ENCODE data around the gene CACNA2D1.

Gene CACNA2D1

DNA sequence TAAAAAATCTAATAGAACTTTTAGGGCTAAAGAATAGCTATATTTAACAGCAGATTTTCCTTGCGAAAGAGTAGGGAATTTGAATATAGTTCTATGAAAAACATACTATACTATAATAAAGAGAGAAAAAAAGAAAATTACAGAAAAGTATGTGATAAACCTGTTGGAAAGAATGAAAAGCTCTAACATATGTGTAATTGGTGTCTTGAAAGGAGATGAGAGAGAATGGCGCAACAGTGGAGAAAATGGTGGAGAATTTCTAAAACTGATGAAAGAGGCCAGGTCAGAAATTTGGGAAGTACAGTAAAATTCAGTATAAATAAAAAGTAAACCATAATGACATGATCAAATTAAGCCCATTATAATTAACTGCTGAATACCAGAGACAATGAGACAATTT lies 20.8 kb upstream of the CACNA2D1 start:
- Histone ChIP-seq H2BK12ac (ENCODE audit: low read length in 2 of 2) (no peak overlapping the region), H2AK5ac (ENCODE audit: low read length, severe bottlenecking) (no peak overlapping the region), H3K27ac (ENCODE audit: low read length, poor library complexity, severe bottlenecking) (no peak overlapping the region), H3K18ac (ENCODE audit: low read depth in 1 of 2, low read length in 2 of 2) (no peak overlapping the region), H3K9me3 (ENCODE audit: control insufficient read depth, low read length) (no peaks in the 10 kb centered on the region), H3K4me3 (ENCODE audit: insufficient read depth in 1 of 2, low read depth in 1 of 2, low read length in 2 of 2) (no peak overlapping the region), H4K91ac (ENCODE audit: low read length) (no peak overlapping the region), H3K4me2 (ENCODE audit: low read length, poor library complexity, severe bottlenecking) (no peak overlapping the region), H4K8ac (ENCODE audit: low read length) (no peak overlapping the region), H2BK15ac (ENCODE audit: low read depth, poor library complexity, severe bottlenecking) (no peak overlapping the region), H2AFZ (ENCODE audit: low read depth, low read length) (no peak overlapping the region), H2BK5ac (ENCODE audit: low read depth, low read length, poor library complexity, severe bottlenecking) (no peak overlapping the region), H3K9ac (ENCODE audit: low read length) (no peak overlapping the region), H3K36me3 (ENCODE audit: control insufficient read depth in 1 of 2, insufficient read depth in 2 of 2, low read depth in 1 of 2, low read length in 2 of 2) (no peaks in the 10 kb centered on the region), H2BK120ac (ENCODE audit: low read depth, low read length) (no peak overlapping the region), H3K79me1 (replicated peaks; ENCODE audit: low read length, poor library complexity, severe bottlenecking) (no peaks in the 10 kb centered on the region), H3K23ac (ENCODE audit: low read length in 2 of 2) (no peak overlapping the region), H3K4ac (ENCODE audit: low read depth in 1 of 2, low read length in 2 of 2) (no peak overlapping the region), H3K27me3 (ENCODE audit: control insufficient read depth in 1 of 2, insufficient read depth in 1 of 2, low read length in 2 of 2) (no peaks in the 10 kb centered on the region), H3K14ac (ENCODE audit: low read length in 2 of 2) (no peak overlapping the region), H3K4me1 (ENCODE audit: control insufficient read depth, insufficient read depth, low read depth, low read length) (no peaks in the 10 kb centered on the region)
- WGBS, result 91% methylated on average over 1 of the region's 2 CpGs
- no peak for DNase-seq

DNA sequence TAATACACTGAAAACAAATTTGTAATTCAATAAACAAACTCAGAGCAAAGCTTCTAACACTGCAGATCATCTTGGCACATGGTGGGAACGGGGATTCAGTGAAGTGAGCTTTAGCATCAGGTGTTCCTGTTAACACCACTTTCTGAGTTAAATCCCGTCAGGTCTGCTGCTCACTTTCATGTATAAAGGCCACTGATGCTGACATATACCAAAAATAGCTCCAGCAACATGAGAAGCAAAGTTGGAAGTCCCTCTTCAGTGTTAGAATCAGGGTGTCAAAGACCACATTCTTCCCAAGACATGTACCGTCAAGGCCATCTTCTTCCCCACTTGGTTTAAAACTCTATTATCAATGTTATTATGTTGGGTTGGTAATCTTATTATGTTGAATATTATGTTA lies 11.7 kb upstream of the CACNA2D1 start:
- Histone ChIP-seq H3K27ac (ENCODE audit: low read length, poor library complexity, severe bottlenecking) (no peak overlapping the region), H2BK120ac (ENCODE audit: low read depth, low read length) (no peak overlapping the region), H4K91ac (ENCODE audit: low read length) (no peak overlapping the region), H3K9ac (ENCODE audit: low read length) (no peak overlapping the region), H2AK5ac (ENCODE audit: low read length, severe bottlenecking) (no peak overlapping the region), H3K4me2 (ENCODE audit: low read length, poor library complexity, severe bottlenecking) (no peak overlapping the region), H3K18ac (ENCODE audit: low read depth in 1 of 2, low read length in 2 of 2) (no peak overlapping the region), H4K8ac (ENCODE audit: low read length) (no peak overlapping the region), H3K4me3 (ENCODE audit: insufficient read depth in 1 of 2, low read depth in 1 of 2, low read length in 2 of 2) (no peak overlapping the region), H3K79me1 (replicated peaks; ENCODE audit: low read length, poor library complexity, severe bottlenecking) (no peaks in the 10 kb centered on the region), H3K4ac (ENCODE audit: low read depth in 1 of 2, low read length in 2 of 2) (no peak overlapping the region), H3K23ac (ENCODE audit: low read length in 2 of 2) (no peak overlapping the region), H3K4me1 (ENCODE audit: control insufficient read depth, insufficient read depth, low read depth, low read length) (peaks cover 2% of the 10 kb centered on the region), H2AFZ (ENCODE audit: low read depth, low read length) (no peak overlapping the region), H3K14ac (ENCODE audit: low read length in 2 of 2) (no peak overlapping the region), H3K9me3 (ENCODE audit: control insufficient read depth, low read length) (no peaks in the 10 kb centered on the region), H3K27me3 (ENCODE audit: control insufficient read depth in 1 of 2, insufficient read depth in 1 of 2, low read length in 2 of 2) (no peaks in the 10 kb centered on the region), H2BK12ac (ENCODE audit: low read length in 2 of 2) (no peak overlapping the region), H2BK5ac (ENCODE audit: low read depth, low read length, poor library complexity, severe bottlenecking) (no peak overlapping the region), H3K36me3 (ENCODE audit: control insufficient read depth in 1 of 2, insufficient read depth in 2 of 2, low read depth in 1 of 2, low read length in 2 of 2) (no peaks in the 10 kb centered on the region), H2BK15ac (ENCODE audit: low read depth, poor library complexity, severe bottlenecking) (no peak overlapping the region)
- no peak for DNase-seq
- whole genome bisulfite sequencing, result 91% methylated on average over 2 of the region's 3 CpGs

DNA sequence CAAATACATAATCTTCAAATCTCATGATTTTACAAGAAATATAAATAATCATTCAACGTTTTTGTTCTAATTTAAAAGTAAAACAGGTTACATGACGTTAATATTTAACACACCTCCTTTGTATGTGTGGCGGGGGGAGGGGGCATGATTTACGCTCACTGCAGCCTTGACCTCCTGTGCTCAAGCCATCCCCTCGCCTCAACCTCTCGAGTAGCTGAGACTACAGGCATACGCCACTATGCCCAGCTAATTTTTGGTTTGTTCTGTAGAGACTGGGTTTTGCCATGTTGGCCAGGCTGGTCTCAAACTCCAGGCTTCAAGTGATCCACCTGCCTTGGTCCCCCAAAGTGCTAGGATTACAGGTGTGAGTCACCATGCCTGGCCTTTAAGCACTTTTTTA lies 7.2 kb upstream of the CACNA2D1 start:
- DNase-seq, result no peak
- no peaks in the 10 kb centered on the region for H3K79me1 ChIP-seq (replicated peaks; ENCODE audit: low read length, poor library complexity, severe bottlenecking)
- no peak overlapping the region for H4K91ac ChIP-seq (ENCODE audit: low read length)
- H2BK5ac ChIP-seq (ENCODE audit: low read depth, low read length, poor library complexity, severe bottlenecking), result no peak overlapping the region
- H2AK5ac ChIP-seq (ENCODE audit: low read length, severe bottlenecking), result no peak overlapping the region
- H4K8ac ChIP-seq (ENCODE audit: low read length), result no peak overlapping the region
- H3K4me1 ChIP-seq (ENCODE audit: control insufficient read depth, insufficient read depth, low read depth, low read length), result peaks cover 2% of the 10 kb centered on the region
- H3K27ac ChIP-seq (ENCODE audit: low read length, poor library complexity, severe bottlenecking), result no peak overlapping the region
- no peak overlapping the region for H2BK12ac ChIP-seq (ENCODE audit: low read length in 2 of 2)
- 88% methylated on average over 6 of the region's 7 CpGs for WGBS
- H3K4ac ChIP-seq (ENCODE audit: low read depth in 1 of 2, low read length in 2 of 2), result no peak overlapping the region
- H3K9ac ChIP-seq (ENCODE audit: low read length), result no peak overlapping the region
- no peaks in the 10 kb centered on the region for H3K27me3 ChIP-seq (ENCODE audit: control insufficient read depth in 1 of 2, insufficient read depth in 1 of 2, low read length in 2 of 2)
- H2BK120ac ChIP-seq (ENCODE audit: low read depth, low read length), result no peak overlapping the region
- H3K14ac ChIP-seq (ENCODE audit: low read length in 2 of 2), result no peak overlapping the region
- H2BK15ac ChIP-seq (ENCODE audit: low read depth, poor library complexity, severe bottlenecking), result no peak overlapping the region
- H3K18ac ChIP-seq (ENCODE audit: low read depth in 1 of 2, low read length in 2 of 2), result no peak overlapping the region
- H2AFZ ChIP-seq (ENCODE audit: low read depth, low read length), result no peak overlapping the region
- no peaks in the 10 kb centered on the region for H3K36me3 ChIP-seq (ENCODE audit: control insufficient read depth in 1 of 2, insufficient read depth in 2 of 2, low read depth in 1 of 2, low read length in 2 of 2)
- no peak overlapping the region for H3K4me2 ChIP-seq (ENCODE audit: low read length, poor library complexity, severe bottlenecking)
- no peaks in the 10 kb centered on the region for H3K9me3 ChIP-seq (ENCODE audit: control insufficient read depth, low read length)
- H3K23ac ChIP-seq (ENCODE audit: low read length in 2 of 2), result no peak overlapping the region
- no peak overlapping the region for H3K4me3 ChIP-seq (ENCODE audit: insufficient read depth in 1 of 2, low read depth in 1 of 2, low read length in 2 of 2)

DNA sequence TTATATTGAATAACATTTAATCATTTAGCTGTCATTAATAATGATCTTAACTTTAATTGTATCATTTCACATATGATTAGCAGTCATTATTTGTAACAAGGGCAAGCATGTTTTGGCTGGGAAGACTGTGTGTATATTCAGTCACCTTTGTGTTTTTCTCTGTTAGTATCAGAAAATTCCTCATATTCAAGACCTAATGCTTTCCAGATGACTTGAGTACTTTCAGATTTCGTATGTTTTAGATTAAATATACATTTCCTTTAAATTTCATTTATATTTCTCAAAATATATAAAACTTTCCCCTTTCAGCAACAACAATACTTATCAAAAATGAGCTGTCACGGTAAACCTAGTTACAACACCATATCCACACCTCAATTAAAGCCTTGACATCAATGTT lies 6.3 kb upstream of the CACNA2D1 start:
- Histone ChIP-seq H3K27me3 (ENCODE audit: control insufficient read depth in 1 of 2, insufficient read depth in 1 of 2, low read length in 2 of 2) (no peaks in the 10 kb centered on the region), H3K4me2 (ENCODE audit: low read length, poor library complexity, severe bottlenecking) (no peak overlapping the region), H2AFZ (ENCODE audit: low read depth, low read length) (no peak overlapping the region), H2BK5ac (ENCODE audit: low read depth, low read length, poor library complexity, severe bottlenecking) (no peak overlapping the region), H3K9me3 (ENCODE audit: control insufficient read depth, low read length) (no peaks in the 10 kb centered on the region), H3K14ac (ENCODE audit: low read length in 2 of 2) (no peak overlapping the region), H3K79me1 (replicated peaks; ENCODE audit: low read length, poor library complexity, severe bottlenecking) (no peaks in the 10 kb centered on the region), H3K36me3 (ENCODE audit: control insufficient read depth in 1 of 2, insufficient read depth in 2 of 2, low read depth in 1 of 2, low read length in 2 of 2) (no peaks in the 10 kb centered on the region), H2BK12ac (ENCODE audit: low read length in 2 of 2) (no peak overlapping the region), H3K18ac (ENCODE audit: low read depth in 1 of 2, low read length in 2 of 2) (no peak overlapping the region), H3K9ac (ENCODE audit: low read length) (no peak overlapping the region), H3K4me3 (ENCODE audit: insufficient read depth in 1 of 2, low read depth in 1 of 2, low read length in 2 of 2) (no peak overlapping the region), H2BK15ac (ENCODE audit: low read depth, poor library complexity, severe bottlenecking) (no peak overlapping the region), H3K23ac (ENCODE audit: low read length in 2 of 2) (no peak overlapping the region), H4K91ac (ENCODE audit: low read length) (no peak overlapping the region), H4K8ac (ENCODE audit: low read length) (no peak overlapping the region), H3K4me1 (ENCODE audit: control insufficient read depth, insufficient read depth, low read depth, low read length) (peaks cover 2% of the 10 kb centered on the region), H3K4ac (ENCODE audit: low read depth in 1 of 2, low read length in 2 of 2) (no peak overlapping the region), H2BK120ac (ENCODE audit: low read depth, low read length) (no peak overlapping the region), H3K27ac (ENCODE audit: low read length, poor library complexity, severe bottlenecking) (no peak overlapping the region), H2AK5ac (ENCODE audit: low read length, severe bottlenecking) (no peak overlapping the region)
- DNase-seq, result no peak
- 99% methylated on average over 2 of the region's 2 CpGs for WGBS
